ENCODE measurements around the gene TLE1.

GRCh38 chr9:81534138-81534875, 155.0 kb downstream of the TLE1 start:
- TF ChIP-seq POLR2AphosphoS5 (IDR thresholded peaks at IDR 0.05; ENCODE audit: borderline replicate concordance, low read depth, low read length) (no peak), EZH2 (IDR thresholded peaks at IDR 0.05) (no peak), FOXP2 (optimal IDR thresholded peaks at IDR 0.05; ENCODE audit: control extremely low read depth, extremely low read length, insufficient read depth) (no peak)
